ENCODE results near the gene KPNA2.

- TF ChIP-seq CTCF (IDR thresholded peaks at IDR 0.05) (no peak), POLR2A (IDR thresholded peaks at IDR 0.05) (no peak), POLR2AphosphoS5 (IDR thresholded peaks at IDR 0.05) (no peak)
Measured at GRCh38 chr17:68004201-68004600, 31.3 kb upstream of the KPNA2 start.

Data from breast epithelium (tissue), 3 donors.